IMR-90 (cell line): Measurements from ENCODE around the gene ARMC10. TPM values are rescaled to one million over a fixed set of nuclear protein-coding genes. Genes with fewer than 3 reads are reported as not detected.

Experiments used
- ATAC-seq: fragments of 200-7000 bp; cut with Tn5 transposase; 2 replicates; pipeline ENCODE4 v1.9.1; 2020; ENCODE audit warnings: low read depth, mild to moderate bottlenecking, moderate library complexity
- BruUV-seq: library from RNA; stranded (reverse); fragments of 400-500 nt; replicated peaks from 2 replicates; lab custom pipeline; 2021; lab: Mats Ljungman, UMichigan
- CTCF ChIA-PET: fragments of 300-600 bp; formaldehyde crosslinking; extraction: SDS; loops from one replicate; lab custom pipeline; 2021; ENCODE audit warnings: antibody characterized with exemption; lab: Yijun Ruan, JAX
- POLR2A ChIA-PET: fragments of 300-600 bp; sonication (Branson Sonifier 250); formaldehyde crosslinking; loops from one replicate; lab custom pipeline; 2022; ENCODE audit warnings: antibody characterized with exemption; ENCODE audit not compliant: unreplicated experiment; lab: Charles Lee
- DNase-seq: peaks from one replicate; pipeline ENCODE4 v3.0.0; 2013
- H2AFZ ChIP-seq: replicated peaks from 2 replicates; pipeline ENCODE3; 2013; ENCODE audit warnings: low read length, mild to moderate bottlenecking; ENCODE audit not compliant: poor library complexity
- H2AK5ac ChIP-seq: 2 replicates; pipeline ENCODE4 v1.6.1; 2013; ENCODE audit warnings: low read depth, low read length, inconsistent platforms
- H2AK9ac ChIP-seq: replicated peaks from 2 replicates; pipeline ENCODE3; 2013; ENCODE audit warnings: mild to moderate bottlenecking, low read depth, low read length, moderate library complexity; ENCODE audit not compliant: poor library complexity
- H2BK120ac ChIP-seq: 2 replicates; pipeline ENCODE4 v1.6.1; 2013; ENCODE audit warnings: low read depth, low read length, inconsistent platforms
- H2BK15ac ChIP-seq: 3 replicates; pipeline ENCODE4 v1.6.1; 2013; ENCODE audit warnings: low read depth, low read length, inconsistent platforms
- H2BK20ac ChIP-seq: 2 replicates; pipeline ENCODE4 v1.6.1; 2013; ENCODE audit warnings: low read depth, mild to moderate bottlenecking, inconsistent platforms, low read length, moderate library complexity
- H2BK5ac ChIP-seq: 2 replicates; pipeline ENCODE4 v1.6.1; 2013; ENCODE audit warnings: mild to moderate bottlenecking, low read depth, low read length, inconsistent platforms; ENCODE audit not compliant: poor library complexity, severe bottlenecking
- H3K14ac ChIP-seq: replicated peaks from 2 replicates; pipeline ENCODE4 v1.6.1; 2013; ENCODE audit warnings: low read depth, low read length, inconsistent platforms
- H3K18ac ChIP-seq: 2 replicates; pipeline ENCODE4 v1.6.1; 2013; ENCODE audit warnings: low read depth, low read length, control low read depth
- H3K23ac ChIP-seq: 2 replicates; pipeline ENCODE4 v1.6.1; 2013; ENCODE audit warnings: low read depth, low read length, inconsistent platforms
- H3K27ac ChIP-seq: 2 replicates; pipeline ENCODE4 v1.5.1; 2013; ENCODE audit warnings: mild to moderate bottlenecking, control low read depth, low read length; ENCODE audit not compliant: insufficient read depth
- H3K27me3 ChIP-seq: 2 replicates; pipeline ENCODE4 v1.6.1; 2013; ENCODE audit warnings: low read length; ENCODE audit not compliant: control insufficient read depth, insufficient read depth
- H3K36me3 ChIP-seq: 2 replicates; pipeline ENCODE4 v1.6.1; 2013; ENCODE audit warnings: low read length, mixed read lengths; ENCODE audit not compliant: control insufficient read depth, insufficient read depth
- H3K4ac ChIP-seq: 2 replicates; pipeline ENCODE4 v1.6.1; 2013; ENCODE audit warnings: low read depth, low read length, inconsistent platforms
- H3K4me1 ChIP-seq: 2 replicates; pipeline ENCODE4 v1.6.1; 2013; ENCODE audit warnings: low read length, mixed read lengths; ENCODE audit not compliant: control insufficient read depth, insufficient read depth
- H3K4me2 ChIP-seq: 2 replicates; pipeline ENCODE4 v1.6.1; 2013; ENCODE audit warnings: low read depth, mild to moderate bottlenecking, control low read depth, low read length, moderate library complexity
- H3K4me3 ChIP-seq: 2 replicates; pipeline ENCODE4 v1.5.1; 2013; ENCODE audit warnings: low read depth, mild to moderate bottlenecking, control low read depth, low read length, moderate library complexity; ENCODE audit not compliant: insufficient read depth
- H3K56ac ChIP-seq: 2 replicates; pipeline ENCODE4 v1.6.1; 2013; ENCODE audit warnings: low read length, inconsistent platforms; ENCODE audit not compliant: insufficient read depth; ENCODE audit errors: extremely low read depth
- H3K79me1 ChIP-seq, 2 experiments: 2 replicates each; pipeline ENCODE4 v1.6.1; 2013; ENCODE audit warnings: low read length in 2 of 2, inconsistent platforms in 1 of 2, low read depth in 1 of 2
- H3K9ac ChIP-seq: 2 replicates; pipeline ENCODE4 v1.6.1; 2013; ENCODE audit warnings: low read depth, low read length, control low read depth
- H3K9me1 ChIP-seq: 2 replicates; pipeline ENCODE4 v1.6.1; 2013; ENCODE audit warnings: low read length, inconsistent platforms; ENCODE audit not compliant: insufficient read depth
- H3K9me3 ChIP-seq: 2 replicates; pipeline ENCODE4 v1.6.1; 2013; ENCODE audit warnings: low read length; ENCODE audit not compliant: control insufficient read depth, insufficient read depth
- H4K20me1 ChIP-seq: 2 replicates; pipeline ENCODE4 v1.6.1; 2013; ENCODE audit warnings: low read length, inconsistent platforms; ENCODE audit not compliant: insufficient read depth
- H4K5ac ChIP-seq: 2 replicates; pipeline ENCODE4 v1.6.1; 2013; ENCODE audit warnings: mild to moderate bottlenecking, low read depth, low read length, control low read depth
- H4K8ac ChIP-seq, 2 experiments: 2 replicates each; pipeline ENCODE4 v1.6.1; 2013; ENCODE audit warnings: low read depth in 2 of 2, low read length in 2 of 2, control low read depth in 1 of 2, inconsistent platforms in 1 of 2
- H4K91ac ChIP-seq: 2 replicates; pipeline ENCODE4 v1.6.1; 2013; ENCODE audit warnings: low read depth, low read length, inconsistent platforms; ENCODE audit not compliant: insufficient read depth
- MAZ ChIP-seq: IDR thresholded peaks from 2 replicates; pipeline ENCODE4 v1.6.1; 2012; ENCODE audit warnings: low read depth, mild to moderate bottlenecking, low read length, improper control_type of control experiment, moderate library complexity, borderline replicate concordance
- MXI1 ChIP-seq: IDR thresholded peaks from 2 replicates; pipeline ENCODE4 v1.6.1; 2012; ENCODE audit warnings: low read depth, mild to moderate bottlenecking, low read length, moderate library complexity, borderline replicate concordance
- WGBS, 2 experiments: methylation state at CpG; one replicate each; pipeline versions ENCODE4 v1.1.5 to v1.1.7; 2013; ENCODE audit warnings: missing lambda C conversion rate in 2 of 2; ENCODE audit not compliant: insufficient read length in 1 of 2; ENCODE audit errors: extremely low coverage in 2 of 2; 5-methylcytosine and 5-hydroxymethylcytosine counted together
- dilution Hi-C: fragments of 300-500 bp; cut with HindIII; formaldehyde crosslinking; loops from one replicate; pipeline ENCODE4 v1.14.3; 2018; ENCODE audit warnings: low sequenced_read_pairs; ENCODE audit not compliant: unreplicated experiment
- in situ Hi-C: fragments of 300-500 bp; cut with MboI; formaldehyde crosslinking; loops from 3 replicates; pipeline ENCODE4 v1.14.3; 2019; ENCODE audit warnings: low sequenced_read_pairs, inconsistent platforms, mixed read lengths
- intact Hi-C: fragments of 100-400 bp; cut with micrococcal nuclease; formaldehyde crosslinking; loops from 2 replicates; pipeline ENCODE4 v1.10.0; 2022
- polyA plus RNA-seq, 3 experiments: library from polyadenylated mRNA; depleted of rRNA; stranded (reverse); fragments of >200 nt; gene quantifications; 2 replicates each; pipeline ENCODE4 v1.2.3, GENCODE V29; 2012; ENCODE audit warnings: low replicate concordance in 1 of 3
- total RNA-seq: library from RNA; depleted of rRNA; stranded (reverse); fragments of >200 nt; gene quantifications from 2 replicates; pipeline ENCODE4 v1.2.3, GENCODE V29; 2012
- TF ChIP-seq, protein P1 (sequence below): fragments of 150-350 bp; IDR thresholded peaks from 2 replicates; pipeline ENCODE4 v1.6.1; 2017; ENCODE audit warnings: mild to moderate bottlenecking, antibody characterized with exemption, low read length, low read depth

ARMC10 gene
- total and polyA plus RNA-seq, 2 of the 4 experiments (the other 2 are of a cell fraction), result 17.4 to 21.0 TPM

DNA sequence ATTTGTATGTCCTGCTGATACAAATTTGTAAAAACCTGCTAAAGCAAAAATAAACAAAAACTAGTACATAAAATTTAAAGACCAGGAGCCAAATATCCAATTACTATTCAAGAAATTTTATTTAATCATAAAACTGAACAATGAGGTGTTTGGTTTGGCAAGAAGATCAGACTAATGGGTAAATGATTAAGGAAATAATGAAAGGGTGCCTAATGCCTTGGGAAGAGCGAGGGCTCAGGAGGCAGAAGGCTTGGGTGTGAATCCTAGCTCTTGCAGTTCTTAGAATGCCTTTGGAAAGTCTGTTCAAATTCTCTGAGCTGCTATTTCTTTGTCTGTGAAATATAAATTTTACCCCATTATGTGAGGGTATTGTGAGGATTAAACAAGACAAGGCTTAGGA is 41.6 kb downstream of the ARMC10 start:
- dilution Hi-C loops (no loop called here), in situ Hi-C loops (no loop called here), intact Hi-C loops (loop anchor here (10.0 kb wide), 1 partner anchor 178 kb away; the partner anchor contains the start of gene PMPCB)
- ChIA-PET POLR2A (no interaction called here), CTCF (no interaction called here)
- Histone ChIP-seq H2BK5ac (no peak overlapping the region), H3K9me3 (no peaks in the 10 kb centered on the region), H4K5ac (no peak overlapping the region), H3K14ac (no peak overlapping the region), H3K79me1 (no peaks in the 10 kb centered on the region), H3K18ac (no peak overlapping the region), H3K56ac (no peak overlapping the region), H4K91ac (no peak overlapping the region), H3K4ac (no peak overlapping the region), H3K4me1 (no peaks in the 10 kb centered on the region), H2AK9ac (no peak overlapping the region), H3K27me3 (no peaks in the 10 kb centered on the region), H3K36me3 (peaks cover 8% of the 10 kb centered on the region), H3K9ac (no peak overlapping the region), H2AFZ (no peak overlapping the region), H3K23ac (no peak overlapping the region), H2BK15ac (no peak overlapping the region), H3K27ac (no peak overlapping the region), H3K4me3 (no peak overlapping the region), H2BK20ac (no peak overlapping the region), H3K9me1 (peaks cover 7% of the 10 kb centered on the region; the same call in 1 of the 2 replicates), H3K4me2 (no peak overlapping the region), H4K8ac (no peak overlapping the region), H4K20me1 (no peaks in the 10 kb centered on the region), H2AK5ac (no peak overlapping the region), H2BK120ac (no peak overlapping the region)
- BruUV-seq, result no TSS peak
- ATAC-seq (no peak), DNase-seq (no peak)
- TF ChIP-seq MAZ (no peak), MXI1 (no peak)
- TF ChIP-seq, protein P1, sequence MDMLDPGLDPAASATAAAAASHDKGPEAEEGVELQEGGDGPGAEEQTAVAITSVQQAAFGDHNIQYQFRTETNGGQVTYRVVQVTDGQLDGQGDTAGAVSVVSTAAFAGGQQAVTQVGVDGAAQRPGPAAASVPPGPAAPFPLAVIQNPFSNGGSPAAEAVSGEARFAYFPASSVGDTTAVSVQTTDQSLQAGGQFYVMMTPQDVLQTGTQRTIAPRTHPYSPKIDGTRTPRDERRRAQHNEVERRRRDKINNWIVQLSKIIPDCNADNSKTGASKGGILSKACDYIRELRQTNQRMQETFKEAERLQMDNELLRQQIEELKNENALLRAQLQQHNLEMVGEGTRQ, result no peak
- 100% methylated on average over 1 of the region's 1 CpG; no CpG with 5 or more reads in 1 of the 2 experiments for WGBS, 2 experiments
